K562 (cell line): Measurements from ENCODE around the gene PLCG2. TPM values are rescaled to one million over a fixed set of nuclear protein-coding genes. Genes with fewer than 3 reads are reported as not detected.

Experiments
- ATAC-seq: fragments of 200-7000 bp; cut with Tn5 transposase; 3 replicates; pipeline ENCODE4 v1.9.1; 2020; ENCODE audit warnings: moderate library complexity
- BruUV-seq: library from RNA; stranded (reverse); fragments of 400-500 nt; replicated peaks from 2 replicates; lab custom pipeline; 2021; lab: Mats Ljungman, UMichigan
- CTCF ChIA-PET: fragments of 300-600 bp; formaldehyde crosslinking; extraction: SDS; loops from one replicate; lab custom pipeline; 2021; ENCODE audit warnings: low intra/inter-chr PET ratio; lab: Yijun Ruan, JAX
- POLR2A ChIA-PET: fragments of 300-600, 350-650 bp; sonication (Branson Sonifier 250); formaldehyde crosslinking; extraction: SDS; loops from one replicate; lab custom pipeline; 2021; ENCODE audit warnings: antibody characterized with exemption, inconsistent platforms; lab: Yijun Ruan, JAX
- DNase-seq, 4 experiments: peaks; one replicate each; pipeline versions ENCODE4 v3.0.0 to v3.0.0-alpha.2; 2011 to 2018; ENCODE audit warnings: low spot score in 3 of 4, mixed read lengths in 3 of 4; ENCODE audit errors: extremely low read depth in 1 of 4
- FAIRE-seq: peaks from 2 replicates; lab custom pipeline; 2011; peaks lifted over from hg19 to GRCh38; lab: Jason Lieb, UNC
- H2AFZ ChIP-seq: 2 replicates; pipeline ENCODE4 v1.6.0; 2011; ENCODE audit warnings: low read depth, low read length, control low read depth, inconsistent platforms
- H3K27ac ChIP-seq: fragments of 200-600 bp; 3 replicates; pipeline ENCODE4 v1.8.0; 2011; ENCODE audit warnings: low read depth, mild to moderate bottlenecking, control low read depth, inconsistent platforms, low read length, moderate library complexity, mixed read lengths; ENCODE audit errors: extremely low read depth
- H3K27me3 ChIP-seq, 2 experiments: fragments of 300-600 bp in 1 of 2; 2 replicates in 1 of 2; 3 replicates in 1 of 2; pipeline versions ENCODE4 v1.6.0 to v1.8.0; 2011; ENCODE audit warnings: inconsistent platforms in 2 of 2, low read length in 2 of 2, mild to moderate bottlenecking in 1 of 2, mixed read lengths in 1 of 2, moderate library complexity in 1 of 2; ENCODE audit not compliant: control insufficient read depth in 2 of 2, insufficient read depth in 2 of 2
- H3K36me3 ChIP-seq: fragments of 300-600 bp; 3 replicates; pipeline ENCODE4 v1.8.0; 2011; ENCODE audit warnings: mild to moderate bottlenecking, low read length, inconsistent platforms; ENCODE audit not compliant: control insufficient read depth, insufficient read depth
- H3K4me1 ChIP-seq, 2 experiments: fragments of 200-600 bp in 1 of 2; replicated peaks in 1 of 2; 2 replicates in 1 of 2; 3 replicates in 1 of 2; pipeline versions ENCODE4 v1.5.1 to v1.8.0; 2011; ENCODE audit warnings: inconsistent platforms in 2 of 2, low read length in 2 of 2, mild to moderate bottlenecking in 1 of 2, mixed read lengths in 1 of 2, moderate library complexity in 1 of 2; ENCODE audit not compliant: control insufficient read depth in 2 of 2, insufficient read depth in 2 of 2
- H3K4me2 ChIP-seq: 2 replicates; pipeline ENCODE4 v1.6.1; 2011; ENCODE audit warnings: low read length, control low read depth, inconsistent platforms, mixed read lengths; ENCODE audit not compliant: insufficient read depth
- H3K4me3 ChIP-seq: fragments of 200-600 bp; sonication (generic), shearing (Covaris generic); 2 replicates; pipeline ENCODE4 v1.5.1; 2016; ENCODE audit warnings: control low read depth, inconsistent platforms
- H3K79me2 ChIP-seq: fragments of 200-600 bp; 3 replicates; pipeline ENCODE4 v1.8.0; 2011; ENCODE audit warnings: low read length, inconsistent platforms; ENCODE audit not compliant: control insufficient read depth, insufficient read depth
- H3K9ac ChIP-seq, 2 experiments: 2 replicates each; pipeline versions ENCODE4 v1.6.0 to v1.6.1; 2011; ENCODE audit warnings: low read depth in 2 of 2, low read length in 2 of 2, control low read depth in 1 of 2, inconsistent platforms in 1 of 2, mild to moderate bottlenecking in 1 of 2, mixed read lengths in 1 of 2; ENCODE audit not compliant: insufficient read depth in 1 of 2
- H3K9me1 ChIP-seq: one replicate; pipeline ENCODE4 v1.6.0; 2011; ENCODE audit warnings: inconsistent platforms, mild to moderate bottlenecking, low read length, moderate library complexity; ENCODE audit not compliant: control insufficient read depth, insufficient read depth
- H3K9me3 ChIP-seq: replicated peaks from 2 replicates; pipeline ENCODE4 v1.5.1; 2011; ENCODE audit warnings: low read depth, low read length, inconsistent platforms; ENCODE audit not compliant: control insufficient read depth, insufficient read depth
- H4K20me1 ChIP-seq: replicated peaks from 2 replicates; pipeline ENCODE4 v1.6.1; 2011; ENCODE audit warnings: low read length, inconsistent platforms, mixed read lengths; ENCODE audit not compliant: control insufficient read depth, insufficient read depth
- ESRRA ChIP-seq: fragments of 450-650 bp; IDR thresholded peaks from 2 replicates; pipeline ENCODE4 v1.6.1; 2014; ENCODE audit warnings: low read depth, mild to moderate bottlenecking, moderate library complexity, borderline replicate concordance
- FOS ChIP-seq: IDR thresholded peaks from 3 replicates; pipeline ENCODE4 v1.6.1; 2011; ENCODE audit not compliant: insufficient read length; ENCODE audit errors: extremely low read depth
- MCM3 ChIP-seq: fragments of 450-650 bp; IDR thresholded peaks from 2 replicates; pipeline ENCODE4 v1.6.1; 2016
- NELFE ChIP-seq: IDR thresholded peaks from 2 replicates; pipeline ENCODE4 v1.6.1; 2011; ENCODE audit warnings: mild to moderate bottlenecking; ENCODE audit not compliant: insufficient read depth, insufficient read length
- NFE2L1 ChIP-seq: fragments of 450-650 bp; IDR thresholded peaks from 2 replicates; pipeline ENCODE4 v1.6.1; 2016; ENCODE audit warnings: missing genetic modification characterization, low read depth, mild to moderate bottlenecking, missing compliant biosample characterization, moderate library complexity, borderline replicate concordance
- PHTF2 ChIP-seq: fragments of 250-450 bp; sonication (Bioruptor Pico); IDR thresholded peaks from 2 replicates; pipeline ENCODE4 v1.5.0; 2021; ENCODE audit warnings: mild to moderate bottlenecking
- PTTG1 ChIP-seq: fragments of 450-650 bp; IDR thresholded peaks from 2 replicates; pipeline ENCODE4 v1.6.1; 2016; ENCODE audit warnings: low read depth, mild to moderate bottlenecking, missing genetic modification characterization, missing compliant biosample characterization
- TBL1XR1 ChIP-seq, 2 experiments: IDR thresholded peaks; 2 replicates each; pipeline ENCODE4 v1.6.1; 2012; ENCODE audit warnings: improper control_type of control experiment in 2 of 2, low read length in 2 of 2, mild to moderate bottlenecking in 1 of 2
- ZBTB8A ChIP-seq: fragments of 450-650 bp; IDR thresholded peaks from 2 replicates; pipeline ENCODE4 v1.6.1; 2018; ENCODE audit warnings: mild to moderate bottlenecking, moderate library complexity; ENCODE audit not compliant: partially characterized antibody
- ZFPM2 ChIP-seq: fragments of 250-450 bp; sonication (Bioruptor Pico); IDR thresholded peaks from 2 replicates; pipeline ENCODE4 v1.5.1; 2022; ENCODE audit warnings: mild to moderate bottlenecking
- ZNF217 ChIP-seq: sonication (generic); formaldehyde crosslinking; IDR thresholded peaks from 2 replicates; pipeline ENCODE4 v1.8.0; 2022; ENCODE audit warnings: mild to moderate bottlenecking, missing genetic modification reagents
- ZNF511 ChIP-seq: sonication (generic); formaldehyde crosslinking; IDR thresholded peaks from 2 replicates; pipeline ENCODE4 v1.8.0; 2022; ENCODE audit warnings: mild to moderate bottlenecking, missing genetic modification reagents
- WGBS: fragments of 100-300 bp; shearing (Covaris generic); methylation state at CpG from one replicate; pipeline ENCODE4 v1.1.6; 2016; ENCODE audit warnings: low coverage, mixed read lengths; ENCODE audit not compliant: insufficient coverage; ENCODE audit errors: missing lambda C conversion rate; 5-methylcytosine and 5-hydroxymethylcytosine counted together
- in situ Hi-C: fragments of 300-500 bp; cut with MboI; formaldehyde crosslinking; loops from 4 replicates; pipeline ENCODE4 v1.15.0; 2018; ENCODE audit warnings: inconsistent platforms, mixed read lengths
- intact Hi-C: fragments of 100-400 bp; cut with micrococcal nuclease; formaldehyde crosslinking; loops from 2 replicates; pipeline ENCODE4 v1.14.2; 2022
- polyA plus RNA-seq, 8 experiments: library from polyadenylated mRNA; depleted of rRNA in 4 of 8; stranded (reverse) in 5 of 8; unstranded in 3 of 8; fragments of >200 nt; fragmentation: Nextera tagmentation in 2 of 8; fragmentation: Illumina TruSeq in 1 of 8; extraction: Ambion mirVana in 2 of 8; extraction: Trizol in 1 of 8; gene quantifications; 2 replicates each; pipeline versions ENCODE4 v1.2.1 to v1.2.3, GENCODE V29; 2011 to 2014; ENCODE audit warnings: inconsistent platforms in 1 of 8, missing spikeins in 1 of 8
- total RNA-seq, 7 experiments: library from RNA; depleted of rRNA in 6 of 7; stranded (reverse); fragments of >200 nt in 6 of 7; fragmentation: Illumina TruSeq in 2 of 7; extraction: Trizol in 2 of 7; gene quantifications; 2 replicates each; pipeline versions ENCODE4 v1.2.1 to v1.2.3, GENCODE V29; 2011 to 2021; ENCODE audit warnings: low replicate concordance in 1 of 7
- TF ChIP-seq, protein P1 (sequence below): fragments of 450-650 bp; IDR thresholded peaks from 2 replicates; pipeline ENCODE4 v1.6.1; 2014; ENCODE audit warnings: low read depth, mild to moderate bottlenecking, moderate library complexity, borderline replicate concordance
- TF ChIP-seq, protein P2 (sequence below): fragments of 450-650 bp; IDR thresholded peaks from 2 replicates; pipeline ENCODE4 v1.6.1; 2016
- TF ChIP-seq, protein P3 (sequence below), 2 experiments: fragments of 450-650 bp in 1 of 2; sonication (generic) in 1 of 2; formaldehyde crosslinking; conservative IDR thresholded peaks; 2 replicates each; pipeline versions ENCODE4 v1.4.0 to v1.8.1; 2020 to 2022; ENCODE audit warnings: mild to moderate bottlenecking in 1 of 2, missing genetic modification reagents in 1 of 2
- TF ChIP-seq, protein P4 (sequence below): sonication (generic); formaldehyde crosslinking; IDR thresholded peaks from 2 replicates; pipeline ENCODE4 v1.9.0; 2022; ENCODE audit warnings: mild to moderate bottlenecking, missing genetic modification reagents
- TF ChIP-seq, protein P5 (sequence below): sonication (generic); formaldehyde crosslinking; IDR thresholded peaks from 2 replicates; pipeline ENCODE4 v1.8.0; 2022; ENCODE audit warnings: mild to moderate bottlenecking, missing genetic modification reagents, borderline replicate concordance

Gene PLCG2
- total and polyA plus RNA-seq, 9 of the 15 experiments (the other 6 are each of a cell fraction or from before 2014, with no cell fraction given): 0.94 to 7.1 (median 3.1) TPM

GRCh38 chr16:81834868-81835267 is 55.8 kb downstream of the PLCG2 start:
- FAIRE-seq (no peak), DNase-seq (no peak), ATAC-seq (no peak)
- Histone ChIP-seq H3K27me3 (peaks cover 2 to 61% of the 10 kb centered on the region in 2 experiments; a peak in 4 of 5 replicates), H4K20me1 (no peaks in the 10 kb centered on the region; the same call in 1 of the 2 replicates), H3K4me3 (no peak overlapping the region), H2AFZ (no peak overlapping the region), H3K9me1 (no peaks in the 10 kb centered on the region), H3K79me2 (no peaks in the 10 kb centered on the region), H3K27ac (no peak overlapping the region), H3K9ac (no peak overlapping the region), H3K4me2 (no peak overlapping the region), H3K36me3 (no peaks in the 10 kb centered on the region), H3K4me1 (no peaks in the 10 kb centered on the region; a peak in 1 of 5 replicates), H3K9me3 (no peaks in the 10 kb centered on the region)
- 4% methylated on average over 2 of the region's 2 CpGs for WGBS
- ChIA-PET POLR2A (interaction anchor here (0.7 to 1.8 kb wide), 4 partner anchors 17 to 211 kb away, joined by 3 to 6 read pairs (median 4); no protein-coding TSS in a partner anchor), CTCF (no interaction called here)
- intact Hi-C loops: no loop called here
- BruUV-seq: no TSS peak
- in situ Hi-C loops: no loop called here
- TF ChIP-seq FOS (no peak), NELFE (no peak), ZNF511 (no peak), ZNF217 (CRISPR knock-in tag) (no peak), ZFPM2 (CRISPR knock-in tag) (no peak), ZBTB8A (no peak), NFE2L1 (no peak), TBL1XR1 (IDR thresholded peaks at IDR 0.05; ENCODE audit: low read length in 2 of 2) (no peak), MCM3 (no peak), PHTF2 (no peak), PTTG1 (no peak), ESRRA (no peak)
- TF ChIP-seq, protein P1, sequence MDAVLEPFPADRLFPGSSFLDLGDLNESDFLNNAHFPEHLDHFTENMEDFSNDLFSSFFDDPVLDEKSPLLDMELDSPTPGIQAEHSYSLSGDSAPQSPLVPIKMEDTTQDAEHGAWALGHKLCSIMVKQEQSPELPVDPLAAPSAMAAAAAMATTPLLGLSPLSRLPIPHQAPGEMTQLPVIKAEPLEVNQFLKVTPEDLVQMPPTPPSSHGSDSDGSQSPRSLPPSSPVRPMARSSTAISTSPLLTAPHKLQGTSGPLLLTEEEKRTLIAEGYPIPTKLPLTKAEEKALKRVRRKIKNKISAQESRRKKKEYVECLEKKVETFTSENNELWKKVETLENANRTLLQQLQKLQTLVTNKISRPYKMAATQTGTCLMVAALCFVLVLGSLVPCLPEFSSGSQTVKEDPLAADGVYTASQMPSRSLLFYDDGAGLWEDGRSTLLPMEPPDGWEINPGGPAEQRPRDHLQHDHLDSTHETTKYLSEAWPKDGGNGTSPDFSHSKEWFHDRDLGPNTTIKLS: no peak
- TF ChIP-seq, protein P2, sequence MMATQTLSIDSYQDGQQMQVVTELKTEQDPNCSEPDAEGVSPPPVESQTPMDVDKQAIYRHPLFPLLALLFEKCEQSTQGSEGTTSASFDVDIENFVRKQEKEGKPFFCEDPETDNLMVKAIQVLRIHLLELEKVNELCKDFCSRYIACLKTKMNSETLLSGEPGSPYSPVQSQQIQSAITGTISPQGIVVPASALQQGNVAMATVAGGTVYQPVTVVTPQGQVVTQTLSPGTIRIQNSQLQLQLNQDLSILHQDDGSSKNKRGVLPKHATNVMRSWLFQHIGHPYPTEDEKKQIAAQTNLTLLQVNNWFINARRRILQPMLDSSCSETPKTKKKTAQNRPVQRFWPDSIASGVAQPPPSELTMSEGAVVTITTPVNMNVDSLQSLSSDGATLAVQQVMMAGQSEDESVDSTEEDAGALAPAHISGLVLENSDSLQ: no peak
- TF ChIP-seq, protein P3, sequence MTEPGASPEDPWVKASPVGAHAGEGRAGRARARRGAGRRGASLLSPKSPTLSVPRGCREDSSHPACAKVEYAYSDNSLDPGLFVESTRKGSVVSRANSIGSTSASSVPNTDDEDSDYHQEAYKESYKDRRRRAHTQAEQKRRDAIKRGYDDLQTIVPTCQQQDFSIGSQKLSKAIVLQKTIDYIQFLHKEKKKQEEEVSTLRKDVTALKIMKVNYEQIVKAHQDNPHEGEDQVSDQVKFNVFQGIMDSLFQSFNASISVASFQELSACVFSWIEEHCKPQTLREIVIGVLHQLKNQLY (CRISPR knock-in tag; conservative IDR thresholded peaks at IDR 0.05): no peak
- TF ChIP-seq, protein P4, sequence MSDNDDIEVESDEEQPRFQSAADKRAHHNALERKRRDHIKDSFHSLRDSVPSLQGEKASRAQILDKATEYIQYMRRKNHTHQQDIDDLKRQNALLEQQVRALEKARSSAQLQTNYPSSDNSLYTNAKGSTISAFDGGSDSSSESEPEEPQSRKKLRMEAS (CRISPR knock-in tag): no peak
- TF ChIP-seq, protein P5, sequence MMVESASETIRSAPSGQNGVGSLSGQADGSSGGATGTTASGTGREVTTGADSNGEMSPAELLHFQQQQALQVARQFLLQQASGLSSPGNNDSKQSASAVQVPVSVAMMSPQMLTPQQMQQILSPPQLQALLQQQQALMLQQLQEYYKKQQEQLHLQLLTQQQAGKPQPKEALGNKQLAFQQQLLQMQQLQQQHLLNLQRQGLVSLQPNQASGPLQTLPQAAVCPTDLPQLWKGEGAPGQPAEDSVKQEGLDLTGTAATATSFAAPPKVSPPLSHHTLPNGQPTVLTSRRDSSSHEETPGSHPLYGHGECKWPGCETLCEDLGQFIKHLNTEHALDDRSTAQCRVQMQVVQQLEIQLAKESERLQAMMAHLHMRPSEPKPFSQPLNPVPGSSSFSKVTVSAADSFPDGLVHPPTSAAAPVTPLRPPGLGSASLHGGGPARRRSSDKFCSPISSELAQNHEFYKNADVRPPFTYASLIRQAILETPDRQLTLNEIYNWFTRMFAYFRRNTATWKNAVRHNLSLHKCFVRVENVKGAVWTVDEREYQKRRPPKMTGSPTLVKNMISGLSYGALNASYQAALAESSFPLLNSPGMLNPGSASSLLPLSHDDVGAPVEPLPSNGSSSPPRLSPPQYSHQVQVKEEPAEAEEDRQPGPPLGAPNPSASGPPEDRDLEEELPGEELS (CRISPR knock-in tag): no peak
